Activated B cell treated with CpG ODN at 0.5 μM for 24 hours (primary cell): ENCODE data around the gene CHST9. TPM values are rescaled to one million over a fixed set of nuclear protein-coding genes. Genes with fewer than 3 reads are reported as not detected.

Experiments used
- ATAC-seq: fragments of 200-7000 bp; cut with Tn5 transposase; one replicate; pipeline ENCODE4 v1.10.0; 2021; ENCODE audit warnings: low read depth, mild to moderate bottlenecking, moderate library complexity
- CTCF ChIA-PET: fragments of 350-600 bp; sonication (Branson Sonifier 250); formaldehyde crosslinking; loops from one replicate; lab custom pipeline; 2021; ENCODE audit warnings: antibody characterized with exemption; lab: Charles Lee
- POLR2A ChIA-PET: fragments of 350-600 bp; sonication (Branson Sonifier 250); formaldehyde crosslinking; loops from one replicate; lab custom pipeline; 2021; ENCODE audit warnings: antibody characterized with exemption; lab: Charles Lee
- DNase-seq: peaks from one replicate; pipeline ENCODE4 v3.0.0; 2022
- H3K27ac Mint-ChIP-seq: one replicate; pipeline ENCODE4 v1.8.0; 2020; ENCODE audit warnings: mixed read lengths
- H3K27me3 Mint-ChIP-seq: one replicate; pipeline ENCODE4 v1.8.0; 2021; ENCODE audit warnings: mixed read lengths
- H3K36me3 Mint-ChIP-seq: one replicate; pipeline ENCODE4 v1.8.0; 2021; ENCODE audit warnings: low read depth, mixed read lengths
- H3K4me1 Mint-ChIP-seq: one replicate; pipeline ENCODE4 v1.8.0; 2021; ENCODE audit warnings: mixed read lengths
- H3K4me3 Mint-ChIP-seq: one replicate; pipeline ENCODE4 v1.8.0; 2020; ENCODE audit warnings: mild to moderate bottlenecking, mixed read lengths
- H3K9me3 Mint-ChIP-seq: one replicate; pipeline ENCODE4 v1.8.0; 2020; ENCODE audit warnings: mixed read lengths
- intact Hi-C: fragments of 100-400 bp; cut with micrococcal nuclease; formaldehyde crosslinking; loops from one replicate; pipeline ENCODE4 v1.15.1; 2024
- total RNA-seq: library from RNA; stranded (reverse); gene quantifications from 2 replicates; pipeline ENCODE4 v1.2.3, GENCODE V29; 2022
- TF ChIP-seq, protein P1 (sequence below): fragments of 200-600 bp; IDR thresholded peaks from one replicate; pipeline ENCODE4 v1.8.0; 2022; ENCODE audit warnings: antibody characterized with exemption, mild to moderate bottlenecking

Gene CHST9
- total RNA-seq, 1 donor from 2014 or later: not detected

DNA sequence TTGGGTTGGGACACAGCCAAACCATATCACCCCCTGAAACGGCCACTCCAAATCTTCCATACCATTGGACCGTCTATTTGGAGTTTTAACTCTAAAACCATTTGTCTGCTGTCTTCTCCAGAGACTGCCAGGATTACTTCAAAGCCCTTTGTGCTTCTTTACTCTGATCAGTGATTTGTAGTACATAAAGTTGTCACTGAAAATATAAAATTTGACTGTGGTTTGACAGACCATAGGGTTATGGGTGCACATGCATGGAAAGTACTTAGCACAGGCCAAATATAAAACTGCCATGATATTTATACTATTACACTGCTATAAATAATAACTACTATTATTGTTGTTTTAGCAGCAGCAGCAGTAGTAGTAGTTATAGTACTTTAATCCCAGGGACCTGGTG, 265.9 kb downstream of the CHST9 start:
- H3K36me3 Mint-ChIP-seq: no peaks in the 10 kb centered on the region
- H3K4me3 Mint-ChIP-seq: no peak overlapping the region
- DNase-seq (no peak), ATAC-seq (no peak)
- no peak overlapping the region for H3K27ac Mint-ChIP-seq
- H3K27me3 Mint-ChIP-seq: no peaks in the 10 kb centered on the region
- ChIA-PET POLR2A (no interaction called here), CTCF (no interaction called here)
- intact Hi-C loops: no loop called here
- H3K4me1 Mint-ChIP-seq: no peaks in the 10 kb centered on the region
- H3K9me3 Mint-ChIP-seq: no peaks in the 10 kb centered on the region
- TF ChIP-seq, protein P1, sequence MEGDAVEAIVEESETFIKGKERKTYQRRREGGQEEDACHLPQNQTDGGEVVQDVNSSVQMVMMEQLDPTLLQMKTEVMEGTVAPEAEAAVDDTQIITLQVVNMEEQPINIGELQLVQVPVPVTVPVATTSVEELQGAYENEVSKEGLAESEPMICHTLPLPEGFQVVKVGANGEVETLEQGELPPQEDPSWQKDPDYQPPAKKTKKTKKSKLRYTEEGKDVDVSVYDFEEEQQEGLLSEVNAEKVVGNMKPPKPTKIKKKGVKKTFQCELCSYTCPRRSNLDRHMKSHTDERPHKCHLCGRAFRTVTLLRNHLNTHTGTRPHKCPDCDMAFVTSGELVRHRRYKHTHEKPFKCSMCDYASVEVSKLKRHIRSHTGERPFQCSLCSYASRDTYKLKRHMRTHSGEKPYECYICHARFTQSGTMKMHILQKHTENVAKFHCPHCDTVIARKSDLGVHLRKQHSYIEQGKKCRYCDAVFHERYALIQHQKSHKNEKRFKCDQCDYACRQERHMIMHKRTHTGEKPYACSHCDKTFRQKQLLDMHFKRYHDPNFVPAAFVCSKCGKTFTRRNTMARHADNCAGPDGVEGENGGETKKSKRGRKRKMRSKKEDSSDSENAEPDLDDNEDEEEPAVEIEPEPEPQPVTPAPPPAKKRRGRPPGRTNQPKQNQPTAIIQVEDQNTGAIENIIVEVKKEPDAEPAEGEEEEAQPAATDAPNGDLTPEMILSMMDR: no peak

DNA sequence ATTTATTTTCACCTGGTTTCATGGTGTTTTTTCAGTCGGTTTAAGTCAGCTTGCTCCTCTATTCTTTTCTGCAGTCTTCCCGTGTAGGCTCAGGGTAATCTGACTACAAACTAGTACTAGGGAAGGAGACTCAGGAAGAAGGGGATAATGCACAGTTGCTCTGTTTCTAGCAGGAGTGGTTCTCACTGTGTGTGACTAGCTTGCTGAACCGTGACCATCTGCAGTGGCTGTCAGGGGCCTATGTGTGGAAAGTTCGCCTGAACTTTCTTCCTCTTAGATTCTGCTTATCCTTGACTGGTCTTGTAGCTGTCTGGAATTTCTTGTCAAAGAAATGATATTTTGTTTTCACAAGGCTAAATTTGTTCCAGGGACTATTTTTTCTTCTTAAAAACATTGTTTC, 273.3 kb downstream of the CHST9 start:
- H3K27me3 Mint-ChIP-seq: no peaks in the 10 kb centered on the region
- H3K27ac Mint-ChIP-seq: no peak overlapping the region
- no peaks in the 10 kb centered on the region for H3K36me3 Mint-ChIP-seq
- no peaks in the 10 kb centered on the region for H3K4me1 Mint-ChIP-seq
- intact Hi-C loops: no loop called here
- no peak for ATAC-seq
- no peak overlapping the region for H3K4me3 Mint-ChIP-seq
- TF ChIP-seq, protein P1: no peak
- ChIA-PET POLR2A (no interaction called here), CTCF (no interaction called here)
- no peaks in the 10 kb centered on the region for H3K9me3 Mint-ChIP-seq
- DNase-seq: no peak

DNA sequence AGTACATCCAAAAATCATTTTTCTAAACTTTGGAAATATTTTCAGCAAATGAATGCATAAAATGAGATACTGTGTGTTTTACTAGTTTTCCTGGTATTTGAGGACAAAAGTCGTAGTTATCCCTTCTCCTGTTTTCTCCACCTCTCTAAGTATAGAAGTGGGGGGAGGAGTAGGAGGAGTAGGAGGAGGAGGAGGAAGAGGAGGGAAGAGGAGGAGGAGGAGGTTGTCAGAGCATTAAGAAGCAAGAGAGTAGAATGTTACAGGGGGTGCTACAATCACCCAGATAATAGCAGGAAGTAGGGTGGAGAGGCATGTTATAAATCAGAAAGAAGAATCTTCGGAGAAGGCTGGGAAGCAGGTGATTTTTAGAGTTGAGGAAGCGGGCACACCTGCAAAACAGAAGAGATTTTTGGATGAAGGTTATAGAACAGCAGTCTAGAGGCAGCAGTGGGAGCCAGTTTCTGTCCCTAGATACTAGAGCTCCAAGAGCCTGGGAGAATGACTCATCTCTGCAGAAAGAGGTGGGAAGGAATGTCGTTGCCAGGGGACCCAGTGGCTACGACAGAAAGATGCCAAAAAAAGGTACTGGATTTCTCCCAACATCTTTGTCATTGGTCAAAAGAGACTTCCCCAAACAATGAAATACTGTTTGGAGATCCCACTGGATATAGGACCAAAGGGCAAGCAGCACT, 275.4 kb downstream of the CHST9 start:
- TF ChIP-seq, protein P1: no peak
- intact Hi-C loops: no loop called here
- no peak overlapping the region for H3K4me3 Mint-ChIP-seq
- DNase-seq (no peak), ATAC-seq (no peak)
- CTCF ChIA-PET: no interaction called here
- H3K36me3 Mint-ChIP-seq: no peaks in the 10 kb centered on the region
- no peaks in the 10 kb centered on the region for H3K27me3 Mint-ChIP-seq
- no peaks in the 10 kb centered on the region for H3K9me3 Mint-ChIP-seq
- no peak overlapping the region for H3K27ac Mint-ChIP-seq
- H3K4me1 Mint-ChIP-seq: no peaks in the 10 kb centered on the region
- POLR2A ChIA-PET: no interaction called here

DNA sequence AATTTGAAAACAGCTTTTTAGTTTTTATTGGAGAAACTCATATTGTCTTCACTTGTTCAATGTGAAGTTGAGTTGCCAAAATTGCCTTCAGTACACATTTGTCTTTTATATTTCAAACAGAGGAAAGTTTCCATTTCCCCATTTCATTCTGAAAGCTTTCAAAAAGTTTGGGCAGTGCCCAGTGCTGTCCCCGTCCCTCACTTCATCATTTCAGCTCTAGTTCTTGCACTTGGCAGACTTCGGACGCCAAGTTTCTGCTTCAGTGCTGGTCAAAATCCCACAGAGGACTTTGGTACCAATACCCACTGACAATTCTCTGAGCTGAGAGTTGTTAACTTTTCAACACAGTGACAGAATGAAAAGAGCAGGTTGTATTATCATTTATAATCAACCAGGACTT, 276.2 kb downstream of the CHST9 start:
- Mint-ChIP-seq H3K9me3 (peaks cover 2% of the 10 kb centered on the region), H3K4me3 (no peak overlapping the region), H3K27me3 (no peaks in the 10 kb centered on the region), H3K27ac (no peak overlapping the region), H3K4me1 (no peaks in the 10 kb centered on the region), H3K36me3 (no peaks in the 10 kb centered on the region)
- DNase-seq (no peak), ATAC-seq (no peak)
- TF ChIP-seq, protein P1: no peak
- intact Hi-C loops: no loop called here
- POLR2A ChIA-PET: no interaction called here
- CTCF ChIA-PET: no interaction called here

DNA sequence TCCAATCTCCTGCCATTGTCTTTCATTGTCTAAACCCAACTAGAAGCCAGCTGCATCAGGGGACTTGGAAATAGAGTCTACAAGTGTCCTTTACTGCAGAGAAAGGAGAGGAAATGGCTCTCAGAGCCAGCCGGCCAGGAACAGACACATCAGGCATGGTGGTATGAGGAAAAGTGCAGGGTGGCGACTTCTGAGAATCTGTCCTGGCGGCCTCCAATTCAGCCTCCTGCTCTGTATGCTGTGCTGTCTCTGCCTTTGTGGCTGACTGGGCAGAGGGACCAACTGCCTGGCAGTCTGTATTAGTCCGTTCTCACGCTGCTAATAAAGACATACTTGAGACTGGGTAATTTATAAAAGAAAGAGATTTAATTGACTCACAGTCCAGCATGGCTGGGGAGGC, 282.8 kb downstream of the CHST9 start:
- Mint-ChIP-seq H3K36me3 (no peaks in the 10 kb centered on the region), H3K27me3 (no peaks in the 10 kb centered on the region), H3K4me1 (no peaks in the 10 kb centered on the region), H3K4me3 (no peak overlapping the region), H3K9me3 (peaks cover 3% of the 10 kb centered on the region), H3K27ac (no peak overlapping the region)
- DNase-seq: no peak
- POLR2A ChIA-PET: no interaction called here
- intact Hi-C loops: no loop called here
- TF ChIP-seq, protein P1: no peak
- CTCF ChIA-PET: no interaction called here
- no peak for ATAC-seq
